ENCODE measurements around the gene SH3GL1. TPM values are rescaled to one million over a fixed set of nuclear protein-coding genes. Genes with fewer than 3 reads are reported as not detected.

SH3GL1 gene
- total RNA-seq, 4 donors from 2014 or later: 109 to 117 (median 112) TPM

DNA sequence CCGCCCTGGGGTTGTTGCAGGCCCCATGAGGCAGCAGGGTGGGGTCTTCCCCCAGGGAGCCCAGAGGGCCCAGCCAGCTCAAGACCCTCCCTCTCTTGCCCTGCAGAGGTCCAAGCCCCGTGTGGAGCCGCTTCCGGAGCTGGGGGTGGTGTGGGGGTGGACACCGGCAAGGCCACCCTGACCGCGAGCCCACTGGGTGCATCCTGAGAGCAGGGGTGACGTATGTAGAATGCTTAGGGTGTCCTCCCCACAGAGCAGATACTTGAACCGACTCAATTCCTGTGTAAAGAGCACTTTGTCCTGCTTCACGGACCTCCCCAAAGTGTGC lies 42.4 kb upstream of the SH3GL1 start:
- intact Hi-C loops (cut with DNase I; ENCODE audit: low total_unique reads): no loop called here
- WGBS, 2 donors: 77 to 85% methylated on average over 7 to 10 of the region's 10 CpGs
- H3K4me3 ChIP-seq (ENCODE audit: low read depth, poor library complexity, severe bottlenecking): no peak overlapping the region
- TF ChIP-seq POLR2A (IDR thresholded peaks at IDR 0.05) (no peak), CTCF (IDR thresholded peaks at IDR 0.05) (no peak)
- DNase-seq (ENCODE audit: low spot score in 2 of 2): no peak

DNA sequence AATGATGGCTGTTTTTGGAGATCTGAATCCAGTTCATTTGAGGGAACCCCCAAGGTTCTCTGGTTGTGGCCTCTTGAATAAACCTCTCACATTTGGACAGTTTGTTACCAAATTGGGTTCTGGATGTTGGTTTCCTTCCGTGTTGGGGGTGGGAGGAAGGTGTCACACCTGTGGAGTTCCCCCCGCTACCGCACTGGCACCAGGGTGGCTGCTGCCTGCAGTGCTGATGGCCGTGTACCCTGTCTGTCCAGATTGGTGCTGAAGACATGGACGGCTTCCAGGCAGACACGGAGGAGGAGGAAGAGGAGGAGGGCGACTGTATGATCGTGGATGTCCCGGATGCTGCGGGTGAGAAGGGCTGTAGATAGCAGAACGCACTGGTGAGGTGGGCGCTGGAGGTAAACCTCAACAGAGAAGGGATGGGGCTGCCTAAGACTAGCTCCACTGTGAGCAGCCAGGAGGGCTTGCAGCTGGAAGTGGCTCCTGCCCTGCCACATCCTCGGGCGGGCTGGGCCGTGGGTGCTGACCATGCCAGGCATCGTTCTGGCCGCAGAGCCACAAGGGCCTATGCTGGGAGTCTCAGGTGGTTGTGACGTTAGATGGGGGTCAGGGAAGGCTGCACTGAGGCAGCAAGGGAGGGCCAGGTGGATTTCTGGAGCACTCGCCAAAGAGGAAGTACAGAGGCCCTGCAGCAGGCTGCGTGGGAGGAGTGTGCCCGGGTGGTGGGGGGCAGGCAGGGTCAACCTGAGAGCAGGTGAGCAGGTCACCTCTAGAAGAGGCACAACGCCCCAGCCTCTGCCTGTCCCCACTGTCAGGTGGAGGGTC lies 41.9 kb upstream of the SH3GL1 start:
- TF ChIP-seq POLR2A (IDR thresholded peaks at IDR 0.05) (no peak), CTCF (IDR thresholded peaks at IDR 0.05) (no peak)
- intact Hi-C loops (cut with DNase I; ENCODE audit: low total_unique reads): no loop called here
- no peak overlapping the region for H3K4me3 ChIP-seq (ENCODE audit: low read depth, poor library complexity, severe bottlenecking)
- no peak for DNase-seq (ENCODE audit: low spot score in 2 of 2)
- WGBS, 2 donors: 77 to 82% methylated on average over 22 of the region's 22 CpGs

DNA sequence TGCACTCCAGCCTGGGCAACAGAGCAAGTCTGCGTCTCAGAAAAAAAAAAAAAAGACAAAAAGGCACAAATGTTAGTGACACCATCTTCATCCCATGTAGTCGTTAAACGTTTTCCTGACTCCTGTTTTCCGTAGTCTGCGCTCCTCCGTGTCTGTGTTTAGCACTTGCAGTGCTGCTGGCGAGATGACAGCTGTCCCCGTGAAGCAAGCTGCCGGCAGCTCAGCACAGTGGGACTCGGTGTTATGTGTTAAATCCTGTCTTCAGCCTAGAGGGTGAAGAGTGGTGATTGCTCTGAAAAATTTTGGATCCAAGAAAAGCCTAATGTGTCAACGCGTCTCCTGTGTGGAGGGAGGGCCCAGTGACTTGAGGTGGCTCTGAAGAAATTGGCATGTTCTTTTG lies 38.9 kb upstream of the SH3GL1 start:
- WGBS, 2 donors: 87 to 88% methylated on average over 12 of the region's 12 CpGs
- DNase-seq (ENCODE audit: low spot score in 2 of 2): no peak
- intact Hi-C loops (cut with DNase I; ENCODE audit: low total_unique reads): no loop called here

DNA sequence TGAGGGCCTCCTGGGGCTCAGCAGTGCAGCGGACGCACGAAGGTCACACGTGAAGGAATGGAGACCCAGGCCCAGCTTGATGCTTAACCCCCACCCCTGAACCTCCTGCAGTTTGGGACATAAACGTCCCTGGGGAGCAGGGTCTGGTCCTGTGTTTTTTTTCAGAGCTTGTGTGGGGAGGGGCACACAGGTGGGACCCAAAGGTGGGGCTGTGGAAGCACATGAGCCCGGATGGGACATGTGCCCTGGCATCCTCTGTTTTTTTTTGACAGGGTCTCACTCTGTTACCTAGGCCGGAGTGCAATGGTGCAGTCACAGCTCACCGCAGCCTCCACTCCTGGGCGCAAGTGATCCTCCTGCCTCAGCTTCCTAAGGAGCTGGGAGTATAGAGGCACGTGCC lies 36.8 kb upstream of the SH3GL1 start:
- no peak overlapping the region for H3K4me3 ChIP-seq (ENCODE audit: low read depth, poor library complexity, severe bottlenecking)
- TF ChIP-seq CTCF (IDR thresholded peaks at IDR 0.05): no peak
- TF ChIP-seq POLR2A (IDR thresholded peaks at IDR 0.05): no peak
- intact Hi-C loops (cut with DNase I; ENCODE audit: low total_unique reads): no loop called here
- 95 to 96% methylated on average over 10 of the region's 10 CpGs for WGBS, 2 donors
- DNase-seq (ENCODE audit: low spot score in 2 of 2): no peak

More for the DNA sequence above, 38.9 kb upstream of the SH3GL1 start:
- H3K4me3 ChIP-seq (ENCODE audit: low read depth, poor library complexity, severe bottlenecking): no peak overlapping the region
- TF ChIP-seq CTCF (IDR thresholded peaks at IDR 0.05) (no peak), POLR2A (IDR thresholded peaks at IDR 0.05) (no peak)

GRCh38 chr19:4436231-4436630 lies 35.9 kb upstream of the SH3GL1 start:
- TF ChIP-seq CTCF (IDR thresholded peaks at IDR 0.05) (no peak), POLR2A (IDR thresholded peaks at IDR 0.05) (no peak)
- WGBS, 2 donors: 84 to 90% methylated on average over 4 to 7 of the region's 7 CpGs
- intact Hi-C loops (cut with DNase I; ENCODE audit: low total_unique reads): no loop called here

DNA sequence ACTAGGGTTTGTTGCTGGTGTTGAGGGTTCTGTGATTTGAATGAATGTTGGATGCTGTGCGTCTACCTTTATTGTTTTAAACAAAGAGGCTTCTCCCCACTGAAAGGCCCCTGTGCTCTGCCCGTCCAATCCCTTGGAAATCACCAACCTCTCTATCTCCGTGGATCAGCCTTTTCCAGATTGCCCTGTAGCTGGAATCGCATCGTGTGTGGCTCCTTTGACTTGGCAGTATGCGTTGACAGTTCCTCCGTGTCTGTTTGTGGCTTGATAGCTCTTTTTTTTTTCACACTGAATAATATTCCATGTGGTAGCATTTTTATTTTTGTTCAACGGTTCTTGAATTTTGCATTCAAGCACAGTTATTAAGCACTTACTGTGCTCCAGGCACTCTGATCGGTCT lies 34.0 kb upstream of the SH3GL1 start:
- no peak for DNase-seq (ENCODE audit: low spot score in 2 of 2)
- TF ChIP-seq POLR2A (IDR thresholded peaks at IDR 0.05) (no peak), CTCF (IDR thresholded peaks at IDR 0.05) (no peak)
- intact Hi-C loops (cut with DNase I; ENCODE audit: low total_unique reads): no loop called here
- 90 to 91% methylated on average over 9 of the region's 9 CpGs for WGBS, 2 donors
- H3K4me3 ChIP-seq (ENCODE audit: low read depth, poor library complexity, severe bottlenecking): no peak overlapping the region

More at GRCh38 chr19:4436231-4436630, 35.9 kb upstream of the SH3GL1 start:
- DNase-seq (ENCODE audit: low spot score in 2 of 2): no peak
- H3K4me3 ChIP-seq (ENCODE audit: low read depth, poor library complexity, severe bottlenecking): no peak overlapping the region
